ENCODE measurements around the gene TMEM254. TPM values are rescaled to one million over a fixed set of nuclear protein-coding genes. Genes with fewer than 3 reads are reported as not detected.

The TMEM254 gene
- total RNA-seq, 1 donor from 2014 or later: 14.3 TPM

- no peak for TF ChIP-seq EZH2 (IDR thresholded peaks at IDR 0.05; ENCODE audit: insufficient read depth, low read length)
- TF ChIP-seq, protein P1, sequence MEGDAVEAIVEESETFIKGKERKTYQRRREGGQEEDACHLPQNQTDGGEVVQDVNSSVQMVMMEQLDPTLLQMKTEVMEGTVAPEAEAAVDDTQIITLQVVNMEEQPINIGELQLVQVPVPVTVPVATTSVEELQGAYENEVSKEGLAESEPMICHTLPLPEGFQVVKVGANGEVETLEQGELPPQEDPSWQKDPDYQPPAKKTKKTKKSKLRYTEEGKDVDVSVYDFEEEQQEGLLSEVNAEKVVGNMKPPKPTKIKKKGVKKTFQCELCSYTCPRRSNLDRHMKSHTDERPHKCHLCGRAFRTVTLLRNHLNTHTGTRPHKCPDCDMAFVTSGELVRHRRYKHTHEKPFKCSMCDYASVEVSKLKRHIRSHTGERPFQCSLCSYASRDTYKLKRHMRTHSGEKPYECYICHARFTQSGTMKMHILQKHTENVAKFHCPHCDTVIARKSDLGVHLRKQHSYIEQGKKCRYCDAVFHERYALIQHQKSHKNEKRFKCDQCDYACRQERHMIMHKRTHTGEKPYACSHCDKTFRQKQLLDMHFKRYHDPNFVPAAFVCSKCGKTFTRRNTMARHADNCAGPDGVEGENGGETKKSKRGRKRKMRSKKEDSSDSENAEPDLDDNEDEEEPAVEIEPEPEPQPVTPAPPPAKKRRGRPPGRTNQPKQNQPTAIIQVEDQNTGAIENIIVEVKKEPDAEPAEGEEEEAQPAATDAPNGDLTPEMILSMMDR (IDR thresholded peaks at IDR 0.05; ENCODE audit: insufficient read depth, low read depth, low read length): no peak
- FAIRE-seq: no peak
- Histone ChIP-seq H4K20me1 (ENCODE audit: insufficient read depth, low read length) (no peaks in the 10 kb centered on the region), H3K4me2 (ENCODE audit: low read length) (no peak overlapping the region), H3K9me3 (ENCODE audit: insufficient read depth, low read depth, low read length) (no peaks in the 10 kb centered on the region), H3K9ac (ENCODE audit: low read length) (no peak overlapping the region), H3K27ac (ENCODE audit: low read depth, low read length) (no peak overlapping the region), H3K4me1 (ENCODE audit: insufficient read depth, low read length) (peaks cover 12% of the 10 kb centered on the region), H3K4me3 (ENCODE audit: insufficient read depth, low read depth, low read length) (no peak overlapping the region), H3K36me3 (ENCODE audit: insufficient read depth, low read length) (no peaks in the 10 kb centered on the region), H3K27me3 (ENCODE audit: insufficient read depth, low read length) (no peaks in the 10 kb centered on the region), H3K79me2 (ENCODE audit: insufficient read depth, low read length) (no peaks in the 10 kb centered on the region), H2AFZ (ENCODE audit: low read depth, low read length) (no peak overlapping the region)
- H3K27ac Mint-ChIP-seq (ENCODE audit: unreplicated experiment): no peak overlapping the region
- no peak overlapping the region for H3K4me3 Mint-ChIP-seq (ENCODE audit: unreplicated experiment)
- peaks cover 2% of the 10 kb centered on the region for H3K4me1 Mint-ChIP-seq (ENCODE audit: low read depth, unreplicated experiment)
- no peak for DNase-seq (ENCODE audit: low read depth)
- H3K27me3 Mint-ChIP-seq (ENCODE audit: low read depth, unreplicated experiment): peaks cover 29% of the 10 kb centered on the region
- H3K9me3 Mint-ChIP-seq (ENCODE audit: unreplicated experiment): no peaks in the 10 kb centered on the region
- peaks cover 3% of the 10 kb centered on the region for H3K36me3 Mint-ChIP-seq (ENCODE audit: low read depth, unreplicated experiment)
Measured at GRCh38 chr10:80137920-80138319, 59.5 kb downstream of the TMEM254 start.

- Mint-ChIP-seq H3K4me3 (ENCODE audit: unreplicated experiment) (no peak overlapping the region), H3K36me3 (ENCODE audit: low read depth, unreplicated experiment) (peaks cover 3% of the 10 kb centered on the region), H3K27ac (ENCODE audit: unreplicated experiment) (no peak overlapping the region), H3K9me3 (ENCODE audit: unreplicated experiment) (no peaks in the 10 kb centered on the region), H3K27me3 (ENCODE audit: low read depth, unreplicated experiment) (peaks cover 21% of the 10 kb centered on the region), H3K4me1 (ENCODE audit: low read depth, unreplicated experiment) (no peaks in the 10 kb centered on the region)
- no peak for DNase-seq (ENCODE audit: low read depth)
- Histone ChIP-seq H3K27ac (ENCODE audit: low read depth, low read length) (no peak overlapping the region), H2AFZ (ENCODE audit: low read depth, low read length) (no peak overlapping the region), H3K36me3 (ENCODE audit: insufficient read depth, low read length) (no peaks in the 10 kb centered on the region), H3K4me1 (ENCODE audit: insufficient read depth, low read length) (peaks cover 10% of the 10 kb centered on the region), H3K4me3 (ENCODE audit: insufficient read depth, low read depth, low read length) (no peak overlapping the region), H4K20me1 (ENCODE audit: insufficient read depth, low read length) (no peaks in the 10 kb centered on the region), H3K9ac (ENCODE audit: low read length) (no peak overlapping the region), H3K79me2 (ENCODE audit: insufficient read depth, low read length) (no peaks in the 10 kb centered on the region), H3K27me3 (ENCODE audit: insufficient read depth, low read length) (no peaks in the 10 kb centered on the region), H3K9me3 (ENCODE audit: insufficient read depth, low read depth, low read length) (no peaks in the 10 kb centered on the region), H3K4me2 (ENCODE audit: low read length) (no peak overlapping the region)
- FAIRE-seq: no peak
- TF ChIP-seq EZH2 (IDR thresholded peaks at IDR 0.05; ENCODE audit: insufficient read depth, low read length): no peak
- TF ChIP-seq, protein P1 (IDR thresholded peaks at IDR 0.05; ENCODE audit: insufficient read depth, low read depth, low read length): no peak
Measured at GRCh38 chr10:80139265-80139664, 60.8 kb downstream of the TMEM254 start.

DNA sequence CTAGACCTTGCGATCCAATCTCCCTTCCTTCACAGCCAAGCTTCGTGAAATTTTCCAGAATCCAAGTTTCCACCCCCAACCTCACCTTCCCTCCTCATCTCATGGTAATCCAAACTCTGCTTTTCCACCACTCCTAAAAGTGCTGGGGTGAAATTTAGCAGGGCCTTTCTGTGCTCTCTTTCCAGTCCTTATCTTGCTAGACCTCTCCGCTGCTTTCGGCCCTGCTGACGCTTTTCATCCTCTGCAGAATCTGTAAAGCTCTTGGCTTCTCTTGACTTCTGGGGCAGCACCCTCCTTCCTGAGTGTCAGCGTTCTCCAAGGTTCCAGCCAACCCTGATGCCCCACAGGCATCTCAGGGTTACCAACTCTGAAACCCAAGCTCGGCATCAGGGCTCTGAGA is 61.8 kb downstream of the TMEM254 start:
- Histone ChIP-seq H3K27ac (ENCODE audit: low read depth, low read length) (no peak overlapping the region), H3K79me2 (ENCODE audit: insufficient read depth, low read length) (no peaks in the 10 kb centered on the region), H3K9ac (ENCODE audit: low read length) (no peak overlapping the region), H2AFZ (ENCODE audit: low read depth, low read length) (no peak overlapping the region), H3K4me2 (ENCODE audit: low read length) (no peak overlapping the region), H3K4me1 (ENCODE audit: insufficient read depth, low read length) (peaks cover 10% of the 10 kb centered on the region), H3K9me3 (ENCODE audit: insufficient read depth, low read depth, low read length) (no peaks in the 10 kb centered on the region), H3K36me3 (ENCODE audit: insufficient read depth, low read length) (no peaks in the 10 kb centered on the region), H4K20me1 (ENCODE audit: insufficient read depth, low read length) (no peaks in the 10 kb centered on the region), H3K27me3 (ENCODE audit: insufficient read depth, low read length) (no peaks in the 10 kb centered on the region), H3K4me3 (ENCODE audit: insufficient read depth, low read depth, low read length) (no peak overlapping the region)
- Mint-ChIP-seq H3K27ac (ENCODE audit: unreplicated experiment) (no peak overlapping the region), H3K4me1 (ENCODE audit: low read depth, unreplicated experiment) (no peaks in the 10 kb centered on the region), H3K4me3 (ENCODE audit: unreplicated experiment) (no peak overlapping the region), H3K36me3 (ENCODE audit: low read depth, unreplicated experiment) (peaks cover 3% of the 10 kb centered on the region), H3K9me3 (ENCODE audit: unreplicated experiment) (no peaks in the 10 kb centered on the region), H3K27me3 (ENCODE audit: low read depth, unreplicated experiment) (peaks cover 21% of the 10 kb centered on the region)
- DNase-seq (ENCODE audit: low read depth) (no peak), FAIRE-seq (no peak)
- TF ChIP-seq, protein P1 (IDR thresholded peaks at IDR 0.05; ENCODE audit: insufficient read depth, low read depth, low read length): no peak
- no peak for TF ChIP-seq EZH2 (IDR thresholded peaks at IDR 0.05; ENCODE audit: insufficient read depth, low read length)

Measured in astrocyte (in vitro differentiated cells and primary cell).